Adrenal gland (tissue), 5 donors: ENCODE results near the gene TSPAN2.

Experiments used
- POLR2A ChIP-seq, 2 donors: fragments of 450-650 bp; IDR thresholded peaks; one replicate each; pipeline ENCODE4 v1.6.1; 2017; ENCODE audit warnings: antibody characterized with exemption in 2 of 2, mild to moderate bottlenecking in 2 of 2, moderate library complexity in 1 of 2
- TF ChIP-seq, protein P1 (sequence below), 6 experiments: fragments of 450-650 bp in 4 of 6; fragments of 200-600 bp in 2 of 6; sonication (generic) in 1 of 6; IDR thresholded peaks; 1 replicate in 5 of 6; 2 replicates in 1 of 6; pipeline versions ENCODE4 v1.5.1 to v1.8.0; 2016 to 2021; ENCODE audit warnings: antibody characterized with exemption in 6 of 6, mild to moderate bottlenecking in 2 of 6, moderate library complexity in 1 of 6
- donor health status: DM: no; HTN: no; CAD: no.

DNA sequence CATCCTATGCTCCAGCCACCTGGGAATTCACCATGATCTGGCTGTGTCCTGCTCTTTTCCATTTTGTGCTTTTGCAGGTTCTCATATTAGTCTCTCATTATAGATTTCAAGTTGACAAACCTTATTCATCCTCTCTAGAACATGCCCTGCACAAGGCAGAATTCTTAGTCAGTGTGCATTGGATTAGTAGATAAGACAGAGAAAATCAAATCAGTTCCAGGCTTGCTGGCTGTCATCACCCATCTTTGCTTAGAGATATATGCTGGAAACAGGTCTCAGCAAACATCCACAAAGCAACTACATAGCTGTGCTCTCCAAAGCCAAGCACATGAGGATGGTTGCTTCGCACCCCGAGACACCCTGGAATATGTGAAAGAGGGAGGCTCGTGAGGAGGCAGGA is 24.8 kb downstream of the TSPAN2 start:
- TF ChIP-seq, protein P1, sequence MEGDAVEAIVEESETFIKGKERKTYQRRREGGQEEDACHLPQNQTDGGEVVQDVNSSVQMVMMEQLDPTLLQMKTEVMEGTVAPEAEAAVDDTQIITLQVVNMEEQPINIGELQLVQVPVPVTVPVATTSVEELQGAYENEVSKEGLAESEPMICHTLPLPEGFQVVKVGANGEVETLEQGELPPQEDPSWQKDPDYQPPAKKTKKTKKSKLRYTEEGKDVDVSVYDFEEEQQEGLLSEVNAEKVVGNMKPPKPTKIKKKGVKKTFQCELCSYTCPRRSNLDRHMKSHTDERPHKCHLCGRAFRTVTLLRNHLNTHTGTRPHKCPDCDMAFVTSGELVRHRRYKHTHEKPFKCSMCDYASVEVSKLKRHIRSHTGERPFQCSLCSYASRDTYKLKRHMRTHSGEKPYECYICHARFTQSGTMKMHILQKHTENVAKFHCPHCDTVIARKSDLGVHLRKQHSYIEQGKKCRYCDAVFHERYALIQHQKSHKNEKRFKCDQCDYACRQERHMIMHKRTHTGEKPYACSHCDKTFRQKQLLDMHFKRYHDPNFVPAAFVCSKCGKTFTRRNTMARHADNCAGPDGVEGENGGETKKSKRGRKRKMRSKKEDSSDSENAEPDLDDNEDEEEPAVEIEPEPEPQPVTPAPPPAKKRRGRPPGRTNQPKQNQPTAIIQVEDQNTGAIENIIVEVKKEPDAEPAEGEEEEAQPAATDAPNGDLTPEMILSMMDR (IDR thresholded peaks at IDR 0.05): no peak
- no peak for TF ChIP-seq POLR2A (IDR thresholded peaks at IDR 0.05)
